AG04450 (cell line): Measurements from ENCODE around the gene CDH4. TPM values are rescaled to one million over a fixed set of nuclear protein-coding genes. Genes with fewer than 3 reads are reported as not detected.

Experiments
- CTCF ChIA-PET: fragments of 300-600, 350-600 bp; formaldehyde crosslinking; extraction: SDS; loops from one replicate; lab custom pipeline; 2022; ENCODE audit warnings: antibody characterized with exemption, inconsistent platforms; lab: Charles Lee
- POLR2A ChIA-PET: fragments of 350-600 bp; formaldehyde crosslinking; extraction: SDS; loops from one replicate; lab custom pipeline; 2021; ENCODE audit warnings: antibody characterized with exemption, inconsistent platforms; lab: Yijun Ruan, JAX
- DNase-seq: peaks from one replicate; pipeline ENCODE4 v3.0.0-alpha.2; 2011; ENCODE audit warnings: low read depth, low spot score
- H3K27ac ChIP-seq: one replicate; pipeline ENCODE4 v1.5.1; 2012; ENCODE audit warnings: low read depth, low read length, control low read depth
- H3K27me3 ChIP-seq: one replicate; pipeline ENCODE4 v1.6.0; 2012; ENCODE audit warnings: low read length; ENCODE audit not compliant: control insufficient read depth, insufficient read depth
- H3K4me3 ChIP-seq: 2 replicates; pipeline ENCODE4 v1.5.1; 2011; ENCODE audit warnings: mild to moderate bottlenecking, low read depth, low read length, control low read depth
- H3K9me3 ChIP-seq: 2 replicates; pipeline ENCODE4 v1.5.1; 2012; ENCODE audit warnings: low read length; ENCODE audit not compliant: control insufficient read depth, insufficient read depth
- polyA plus RNA-seq: library from polyadenylated mRNA; depleted of rRNA; stranded (reverse); fragments of >200 nt; gene quantifications from 2 replicates; pipeline ENCODE4 v1.2.3, GENCODE V29; 2011
- TF ChIP-seq, protein P1 (sequence below): IDR thresholded peaks from 2 replicates; pipeline ENCODE4 v1.5.1; 2011; ENCODE audit warnings: low read depth, low read length, control low read depth, inconsistent platforms

CDH4 gene
- polyA plus RNA-seq, 1 experiment = 1.6 TPM

DNA sequence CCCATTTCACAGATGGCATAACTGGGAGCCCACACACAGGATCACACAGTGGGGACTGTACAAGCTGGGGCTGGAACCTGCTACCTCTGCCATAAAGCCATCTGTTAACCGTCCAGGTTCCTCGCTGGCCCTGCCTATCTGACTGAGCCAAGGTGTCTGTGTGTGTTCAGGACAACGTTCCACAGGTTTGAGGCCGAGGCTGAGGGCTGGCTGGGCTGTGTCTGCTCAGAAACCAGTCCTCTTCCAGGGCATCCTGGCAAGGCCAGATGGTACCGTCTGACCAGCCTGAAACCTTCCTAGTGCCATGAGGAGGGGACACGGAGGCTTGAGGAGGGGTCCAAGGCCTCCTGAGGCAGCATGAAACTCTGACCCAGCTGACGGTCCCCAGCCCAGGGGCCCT lies 663.0 kb downstream of the CDH4 start:
- DNase-seq = no peak
- Histone ChIP-seq H3K9me3 (peaks cover 16% of the 10 kb centered on the region), H3K27ac (no peak overlapping the region), H3K4me3 (no peak overlapping the region), H3K27me3 (peaks cover 2% of the 10 kb centered on the region)
- TF ChIP-seq, protein P1, sequence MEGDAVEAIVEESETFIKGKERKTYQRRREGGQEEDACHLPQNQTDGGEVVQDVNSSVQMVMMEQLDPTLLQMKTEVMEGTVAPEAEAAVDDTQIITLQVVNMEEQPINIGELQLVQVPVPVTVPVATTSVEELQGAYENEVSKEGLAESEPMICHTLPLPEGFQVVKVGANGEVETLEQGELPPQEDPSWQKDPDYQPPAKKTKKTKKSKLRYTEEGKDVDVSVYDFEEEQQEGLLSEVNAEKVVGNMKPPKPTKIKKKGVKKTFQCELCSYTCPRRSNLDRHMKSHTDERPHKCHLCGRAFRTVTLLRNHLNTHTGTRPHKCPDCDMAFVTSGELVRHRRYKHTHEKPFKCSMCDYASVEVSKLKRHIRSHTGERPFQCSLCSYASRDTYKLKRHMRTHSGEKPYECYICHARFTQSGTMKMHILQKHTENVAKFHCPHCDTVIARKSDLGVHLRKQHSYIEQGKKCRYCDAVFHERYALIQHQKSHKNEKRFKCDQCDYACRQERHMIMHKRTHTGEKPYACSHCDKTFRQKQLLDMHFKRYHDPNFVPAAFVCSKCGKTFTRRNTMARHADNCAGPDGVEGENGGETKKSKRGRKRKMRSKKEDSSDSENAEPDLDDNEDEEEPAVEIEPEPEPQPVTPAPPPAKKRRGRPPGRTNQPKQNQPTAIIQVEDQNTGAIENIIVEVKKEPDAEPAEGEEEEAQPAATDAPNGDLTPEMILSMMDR = no peak
- POLR2A ChIA-PET = no interaction called here
- CTCF ChIA-PET = no interaction called here

DNA sequence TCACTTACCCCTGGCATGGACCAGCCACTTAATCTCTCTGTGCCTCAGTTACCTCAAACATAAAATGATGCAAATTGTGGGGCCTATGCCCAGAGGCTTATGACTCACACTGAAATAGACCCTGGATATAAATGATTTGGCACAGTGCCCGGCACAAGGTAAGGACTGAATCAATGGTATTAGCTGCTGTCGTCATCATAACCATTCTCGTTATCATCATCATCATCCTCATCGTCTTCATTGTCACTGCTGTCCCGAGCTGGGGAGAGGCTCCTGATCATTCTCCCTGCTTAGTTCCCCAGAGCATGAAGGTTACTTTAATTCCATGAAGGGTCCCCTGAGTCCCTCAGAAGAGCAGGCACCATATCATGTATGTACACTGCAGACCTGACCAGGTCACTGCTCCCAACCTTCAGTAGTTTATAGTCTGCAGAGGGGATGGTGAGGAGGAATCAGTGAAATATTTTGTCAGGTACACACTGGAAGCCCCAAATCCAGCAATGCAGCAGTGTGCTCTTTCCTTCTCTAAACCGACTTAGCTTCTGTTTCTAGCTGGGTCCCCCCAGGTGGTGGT lies 664.3 kb downstream of the CDH4 start:
- CTCF ChIA-PET = no interaction called here
- no peak overlapping the region for H3K4me3 ChIP-seq
- peaks cover 2% of the 10 kb centered on the region for H3K27me3 ChIP-seq
- TF ChIP-seq, protein P1 = no peak
- peaks cover 16% of the 10 kb centered on the region for H3K9me3 ChIP-seq
- POLR2A ChIA-PET = no interaction called here
- no peak overlapping the region for H3K27ac ChIP-seq
- no peak for DNase-seq

DNA sequence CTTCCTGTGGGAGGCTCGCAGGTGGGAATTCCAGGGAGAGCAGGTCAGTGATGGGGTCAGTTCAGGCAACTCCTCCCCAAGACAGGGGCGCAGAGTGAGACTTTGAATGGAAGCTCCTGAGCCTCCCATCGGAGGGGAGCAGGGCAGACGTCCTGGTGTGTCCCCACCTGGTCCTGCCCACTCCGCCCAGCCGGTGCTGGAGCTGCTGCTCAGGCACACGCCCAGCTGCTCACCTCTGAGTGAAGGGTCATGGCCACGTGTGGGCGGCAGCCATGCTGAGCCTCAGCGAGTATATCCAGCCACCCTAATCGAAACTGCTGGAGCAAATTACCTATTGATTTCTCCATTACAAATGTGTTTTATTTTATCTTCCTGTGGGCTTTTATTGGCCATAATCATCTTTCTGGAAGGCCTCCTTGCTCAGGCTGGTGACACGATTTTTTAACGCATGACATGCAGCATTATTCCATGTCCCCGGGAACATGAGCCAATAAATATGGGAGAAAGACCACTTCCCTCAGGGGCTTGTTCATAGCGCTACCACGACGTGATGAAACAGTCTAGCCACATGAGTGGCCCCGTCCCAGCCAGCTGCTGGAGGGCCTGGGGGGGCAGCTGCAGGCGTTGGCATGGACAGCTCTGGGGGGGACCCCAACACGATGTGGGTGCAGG lies 665.5 kb downstream of the CDH4 start:
- CTCF ChIA-PET = no interaction called here
- no peak overlapping the region for H3K27ac ChIP-seq
- H3K4me3 ChIP-seq = no peak overlapping the region
- TF ChIP-seq, protein P1 = no peak
- H3K9me3 ChIP-seq = peaks cover 16% of the 10 kb centered on the region
- peaks cover 2% of the 10 kb centered on the region for H3K27me3 ChIP-seq
- no peak for DNase-seq
- POLR2A ChIA-PET = no interaction called here

DNA sequence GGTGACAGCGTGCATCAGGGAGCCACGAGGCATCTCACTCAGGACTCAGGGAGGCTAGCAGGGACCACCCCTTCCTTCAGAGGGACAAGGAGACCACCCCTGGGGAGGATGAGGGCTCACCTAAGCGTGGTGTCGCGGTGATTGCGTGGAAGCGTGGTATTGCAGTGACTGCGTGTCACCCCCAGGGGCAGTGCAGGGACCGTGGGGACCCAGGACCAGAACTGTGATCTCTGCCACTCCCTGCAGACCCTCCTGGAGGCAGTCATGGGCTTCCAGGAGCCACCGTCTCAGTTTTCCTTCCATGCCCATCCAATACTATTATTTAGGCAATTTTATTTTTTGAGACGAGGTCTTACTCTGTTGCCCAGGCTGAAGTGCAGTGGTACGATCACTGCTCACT lies 666.5 kb downstream of the CDH4 start:
- TF ChIP-seq, protein P1 = no peak
- Histone ChIP-seq H3K27ac (no peak overlapping the region), H3K27me3 (peaks cover 2% of the 10 kb centered on the region), H3K4me3 (no peak overlapping the region), H3K9me3 (peaks cover 16% of the 10 kb centered on the region)
- CTCF ChIA-PET = no interaction called here
- POLR2A ChIA-PET = no interaction called here
- no peak for DNase-seq

DNA sequence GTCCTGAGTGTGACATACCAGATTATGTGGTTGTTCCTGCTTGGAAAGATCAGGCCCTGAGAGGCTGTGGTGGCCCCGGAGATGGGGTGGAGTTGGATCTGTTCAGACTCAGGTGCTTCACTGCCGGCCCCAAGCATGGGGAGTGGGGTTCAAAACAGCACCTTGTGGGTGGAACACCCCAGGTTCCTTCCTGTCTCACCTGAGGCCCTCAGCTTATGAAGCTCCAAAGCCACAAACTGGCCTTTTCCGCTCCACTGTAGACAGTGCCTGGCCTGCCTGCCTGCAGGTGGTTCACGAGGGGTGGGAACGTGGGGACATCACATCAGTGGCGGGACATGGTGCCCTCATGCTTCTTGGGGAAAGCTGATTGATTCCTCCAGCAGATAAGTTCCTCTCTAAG lies 667.2 kb downstream of the CDH4 start:
- Histone ChIP-seq H3K4me3 (no peak overlapping the region), H3K9me3 (peaks cover 16% of the 10 kb centered on the region), H3K27ac (no peak overlapping the region), H3K27me3 (peaks cover 2% of the 10 kb centered on the region)
- ChIA-PET CTCF (no interaction called here), POLR2A (no interaction called here)
- DNase-seq = no peak
- TF ChIP-seq, protein P1 = no peak
